Neuronal stem cell (in vitro differentiated cells): Measurements from ENCODE around the gene PARD3B.

Experiments
- DNase-seq: peaks from one replicate; pipeline ENCODE4 v3.0.0-alpha.2; 2013; ENCODE audit warnings: low spot score
- H2AFZ ChIP-seq: one replicate; pipeline ENCODE4 v1.6.1; 2013; ENCODE audit warnings: mild to moderate bottlenecking, low read length, inconsistent platforms
- H2AK5ac ChIP-seq: 2 replicates; pipeline ENCODE4 v1.6.1; 2013; ENCODE audit warnings: low read depth, mild to moderate bottlenecking, inconsistent platforms, low read length, moderate library complexity, mixed read lengths
- H2BK120ac ChIP-seq: 2 replicates; pipeline ENCODE4 v1.6.1; 2013; ENCODE audit warnings: low read depth, mild to moderate bottlenecking, inconsistent platforms, low read length, moderate library complexity, mixed read lengths
- H2BK12ac ChIP-seq: one replicate; pipeline ENCODE4 v1.6.1; 2013; ENCODE audit warnings: low read length, inconsistent platforms
- H2BK15ac ChIP-seq: 2 replicates; pipeline ENCODE4 v1.6.1; 2013; ENCODE audit warnings: mild to moderate bottlenecking, low read length, inconsistent platforms, mixed read lengths
- H2BK5ac ChIP-seq: one replicate; pipeline ENCODE4 v1.6.1; 2013; ENCODE audit warnings: inconsistent platforms, mild to moderate bottlenecking, low read length, moderate library complexity
- H3K14ac ChIP-seq: one replicate; pipeline ENCODE4 v1.6.1; 2013; ENCODE audit warnings: low read length, inconsistent platforms
- H3K18ac ChIP-seq: 2 replicates; pipeline ENCODE4 v1.6.1; 2013; ENCODE audit warnings: low read length, inconsistent platforms
- H3K23ac ChIP-seq: 2 replicates; pipeline ENCODE4 v1.6.1; 2013; ENCODE audit warnings: low read depth, mild to moderate bottlenecking, mixed read lengths, low read length, inconsistent platforms; ENCODE audit not compliant: poor library complexity
- H3K27ac ChIP-seq: replicated peaks from 3 replicates; pipeline ENCODE4 v1.5.1; 2013; ENCODE audit warnings: low read length, inconsistent platforms
- H3K27me3 ChIP-seq, 3 experiments: 2 replicates each; pipeline ENCODE4 v1.6.1; 2013; ENCODE audit warnings: low read length in 3 of 3, mild to moderate bottlenecking in 2 of 3, inconsistent platforms in 1 of 3, low read depth in 1 of 3, mixed read lengths in 1 of 3, moderate library complexity in 1 of 3; ENCODE audit not compliant: control insufficient read depth in 3 of 3, insufficient read depth in 3 of 3
- H3K36me3 ChIP-seq, 2 donors: replicated peaks in 1 of 2; 2 replicates each; pipeline ENCODE4 v1.6.1; 2013; ENCODE audit warnings: low read length in 2 of 2; ENCODE audit not compliant: control insufficient read depth in 2 of 2, insufficient read depth in 2 of 2
- H3K4ac ChIP-seq: 2 replicates; pipeline ENCODE4 v1.6.1; 2013; ENCODE audit warnings: inconsistent platforms, mild to moderate bottlenecking, low read length, moderate library complexity
- H3K4me1 ChIP-seq, 2 donors: 1 replicate in 1 of 2; 2 replicates in 1 of 2; pipeline ENCODE4 v1.6.1; 2013; ENCODE audit warnings: low read length in 2 of 2, low read depth in 1 of 2; ENCODE audit not compliant: control insufficient read depth in 2 of 2, insufficient read depth in 1 of 2
- H3K4me2 ChIP-seq: one replicate; pipeline ENCODE4 v1.6.1; 2013; ENCODE audit warnings: mild to moderate bottlenecking, low read length, inconsistent platforms; ENCODE audit not compliant: insufficient read depth, poor library complexity, severe bottlenecking
- H3K4me3 ChIP-seq, 2 donors: 2 replicates each; pipeline ENCODE4 v1.5.1; 2013; ENCODE audit warnings: low read length in 2 of 2, mild to moderate bottlenecking in 2 of 2, inconsistent platforms in 1 of 2, moderate library complexity in 1 of 2
- H3K79me1 ChIP-seq: one replicate; pipeline ENCODE4 v1.6.1; 2013; ENCODE audit warnings: low read depth, mild to moderate bottlenecking, inconsistent platforms, low read length, moderate library complexity
- H3K9ac ChIP-seq: one replicate; pipeline ENCODE4 v1.6.1; 2013; ENCODE audit warnings: mild to moderate bottlenecking, low read depth, low read length, inconsistent platforms; ENCODE audit not compliant: poor library complexity
- H3K9me3 ChIP-seq, 2 donors: replicated peaks in 1 of 2; 2 replicates each; pipeline versions ENCODE3 to v1.6.1; 2013; ENCODE audit warnings: low read length in 2 of 2, mild to moderate bottlenecking in 2 of 2, inconsistent platforms in 1 of 2, low read depth in 1 of 2, mixed read lengths in 1 of 2, moderate library complexity in 1 of 2; ENCODE audit not compliant: control insufficient read depth in 2 of 2, insufficient read depth in 1 of 2
- H4K8ac ChIP-seq: one replicate; pipeline ENCODE4 v1.6.1; 2013; ENCODE audit warnings: low read depth, mild to moderate bottlenecking, inconsistent platforms, low read length, moderate library complexity
- H4K91ac ChIP-seq: one replicate; pipeline ENCODE4 v1.6.1; 2013; ENCODE audit warnings: low read length, low read depth, mild to moderate bottlenecking, inconsistent platforms; ENCODE audit not compliant: poor library complexity
- WGBS, 2 donors: extraction: QIAGEN DNeasy Blood & Tissue Kit; methylation state at CpG; one replicate each; pipeline ENCODE4 v1.1.7; 2013; ENCODE audit warnings: missing lambda C conversion rate in 2 of 2, mixed read lengths in 1 of 2; ENCODE audit not compliant: insufficient read length in 2 of 2, insufficient replicate concordance in 1 of 2; ENCODE audit errors: extremely low coverage in 2 of 2; 5-methylcytosine and 5-hydroxymethylcytosine counted together

Gene PARD3B

GRCh38 chr2:205010196-205010595, 464.9 kb downstream of the PARD3B start:
- Histone ChIP-seq H2BK5ac (no peak overlapping the region), H3K4ac (no peak overlapping the region), H3K79me1 (no peaks in the 10 kb centered on the region), H2AFZ (no peak overlapping the region), H3K4me3 (no peak overlapping the region), H3K4me1 (peaks cover 0 to 3% of the 10 kb centered on the region in 2 donors), H4K91ac (no peak overlapping the region), H3K14ac (no peak overlapping the region), H3K4me2 (no peak overlapping the region), H3K27me3 (no peaks in the 10 kb centered on the region), H3K9ac (no peak overlapping the region), H3K9me3 (peaks cover 0 to 9% of the 10 kb centered on the region in 2 donors), H2AK5ac (no peak overlapping the region), H2BK12ac (no peak overlapping the region), H2BK120ac (no peak overlapping the region), H3K36me3 (no peaks in the 10 kb centered on the region), H3K27ac (no peak overlapping the region), H4K8ac (no peak overlapping the region), H3K18ac (no peak overlapping the region), H3K23ac (no peak overlapping the region), H2BK15ac (no peak overlapping the region)
- no peak for DNase-seq
- no CpG with 5 or more reads among the region's 1 CpG for WGBS, 2 donors

- H3K9me3 ChIP-seq, result peaks cover 0 to 5% of the 10 kb centered on the region in 2 donors
- no peaks in the 10 kb centered on the region for H3K36me3 ChIP-seq
- H3K4me2 ChIP-seq, result no peak overlapping the region
- H3K27me3 ChIP-seq, result no peaks in the 10 kb centered on the region
- no peak overlapping the region for H2AK5ac ChIP-seq
- no peak overlapping the region for H2BK15ac ChIP-seq
- WGBS, 2 donors, result no CpG with 5 or more reads among the region's 2 CpGs
- H4K91ac ChIP-seq, result no peak overlapping the region
- no peak overlapping the region for H2BK120ac ChIP-seq
- no peak overlapping the region for H3K27ac ChIP-seq
- no peak overlapping the region for H4K8ac ChIP-seq
- no peak overlapping the region for H3K14ac ChIP-seq
- H2BK5ac ChIP-seq, result no peak overlapping the region
- no peak overlapping the region for H3K4ac ChIP-seq
- no peaks in the 10 kb centered on the region for H3K79me1 ChIP-seq
- no peak overlapping the region for H3K18ac ChIP-seq
- DNase-seq, result no peak
- H3K23ac ChIP-seq, result no peak overlapping the region
- no peak overlapping the region for H3K4me3 ChIP-seq
- peaks cover 0 to 3% of the 10 kb centered on the region in 2 donors for H3K4me1 ChIP-seq
- H3K9ac ChIP-seq, result no peak overlapping the region
- H2AFZ ChIP-seq, result no peak overlapping the region
- no peak overlapping the region for H2BK12ac ChIP-seq
These were observed 465.8 kb downstream of the PARD3B start for GRCh38 chr2:205011031-205011430.

GRCh38 chr2:205012961-205013360, 467.7 kb downstream of the PARD3B start:
- no peak overlapping the region for H3K23ac ChIP-seq
- H3K4me3 ChIP-seq, result no peak overlapping the region
- no peak for DNase-seq

GRCh38 chr2:205013586-205013985, 468.3 kb downstream of the PARD3B start:
- no peak overlapping the region for H3K4me2 ChIP-seq
- no peak overlapping the region for H3K27ac ChIP-seq
- H3K36me3 ChIP-seq, result no peaks in the 10 kb centered on the region
- no peak overlapping the region for H3K4me3 ChIP-seq
- WGBS, 2 donors, result no CpG with 5 or more reads among the region's 3 CpGs
- H3K23ac ChIP-seq, result no peak overlapping the region
- no peak overlapping the region for H3K18ac ChIP-seq
- no peak overlapping the region for H2AFZ ChIP-seq
- no peak for DNase-seq
- H2BK5ac ChIP-seq, result no peak overlapping the region
- no peak overlapping the region for H2BK120ac ChIP-seq
- H3K4ac ChIP-seq, result no peak overlapping the region
- peaks cover 0 to 8% of the 10 kb centered on the region in 2 donors for H3K4me1 ChIP-seq
- no peaks in the 10 kb centered on the region for H3K27me3 ChIP-seq
- no peak overlapping the region for H2BK12ac ChIP-seq
- no peak overlapping the region for H2AK5ac ChIP-seq
- H3K9ac ChIP-seq, result no peak overlapping the region
- H3K14ac ChIP-seq, result no peak overlapping the region
- no peaks in the 10 kb centered on the region for H3K79me1 ChIP-seq
- H3K9me3 ChIP-seq, result no peaks in the 10 kb centered on the region
- H2BK15ac ChIP-seq, result no peak overlapping the region
- no peak overlapping the region for H4K8ac ChIP-seq
- no peak overlapping the region for H4K91ac ChIP-seq

More at GRCh38 chr2:205012961-205013360, 467.7 kb downstream of the PARD3B start:
- H3K4me1 ChIP-seq, result peaks cover 0 to 8% of the 10 kb centered on the region in 2 donors
- no peak overlapping the region for H3K18ac ChIP-seq
- no peak overlapping the region for H3K9ac ChIP-seq
- H3K9me3 ChIP-seq, result no peaks in the 10 kb centered on the region
- H2BK5ac ChIP-seq, result no peak overlapping the region
- no peak overlapping the region for H3K4me2 ChIP-seq
- no peak overlapping the region for H2BK12ac ChIP-seq
- no peak overlapping the region for H2BK15ac ChIP-seq
- H2AK5ac ChIP-seq, result no peak overlapping the region
- no peak overlapping the region for H3K27ac ChIP-seq
- no peak overlapping the region for H3K14ac ChIP-seq
- WGBS, 2 donors, result no CpG with 5 or more reads among the region's 8 CpGs
- H3K36me3 ChIP-seq, result no peaks in the 10 kb centered on the region
- H2AFZ ChIP-seq, result no peak overlapping the region
- no peak overlapping the region for H4K8ac ChIP-seq
- no peaks in the 10 kb centered on the region for H3K27me3 ChIP-seq
- H4K91ac ChIP-seq, result no peak overlapping the region
- no peak overlapping the region for H2BK120ac ChIP-seq
- no peaks in the 10 kb centered on the region for H3K79me1 ChIP-seq
- no peak overlapping the region for H3K4ac ChIP-seq
